Peyer's patch (tissue), 4 donors: ENCODE data around the gene C1orf105.

ENCODE experiments used
- CTCF ChIP-seq, 6 experiments: fragments of 450-650 bp in 4 of 6; fragments of 200-600 bp in 2 of 6; sonication (generic) in 1 of 6; IDR thresholded peaks; one replicate each; pipeline ENCODE4 v1.5.1; 2017 to 2019; ENCODE audit warnings: antibody characterized with exemption in 6 of 6, mild to moderate bottlenecking in 3 of 6, moderate library complexity in 1 of 6
- POLR2A ChIP-seq, 2 donors: fragments of 450-650 bp; IDR thresholded peaks; one replicate each; pipeline ENCODE4 v1.5.1; 2017; ENCODE audit warnings: antibody characterized with exemption in 2 of 2, mild to moderate bottlenecking in 2 of 2, moderate library complexity in 2 of 2

GRCh38 chr1:172386046-172386445, 34.4 kb upstream of the C1orf105 start:
- TF ChIP-seq CTCF (IDR thresholded peaks at IDR 0.05): no peak
- no peak for TF ChIP-seq POLR2A (IDR thresholded peaks at IDR 0.05)
